IMR-90 (cell line): ENCODE measurements around the gene SUV39H2. TPM values are rescaled to one million over a fixed set of nuclear protein-coding genes. Genes with fewer than 3 reads are reported as not detected.

Experiments
- ATAC-seq: fragments of 200-7000 bp; cut with Tn5 transposase; 2 replicates; pipeline ENCODE4 v1.9.1; 2020; ENCODE audit warnings: low read depth, mild to moderate bottlenecking, moderate library complexity
- BruUV-seq: library from RNA; stranded (reverse); fragments of 400-500 nt; replicated peaks from 2 replicates; lab custom pipeline; 2021; lab: Mats Ljungman, UMichigan
- CTCF ChIA-PET: fragments of 300-600 bp; formaldehyde crosslinking; extraction: SDS; loops from one replicate; lab custom pipeline; 2021; ENCODE audit warnings: antibody characterized with exemption; lab: Yijun Ruan, JAX
- POLR2A ChIA-PET: fragments of 300-600 bp; sonication (Branson Sonifier 250); formaldehyde crosslinking; loops from one replicate; lab custom pipeline; 2022; ENCODE audit warnings: antibody characterized with exemption; ENCODE audit not compliant: unreplicated experiment; lab: Charles Lee
- DNase-seq: peaks from one replicate; pipeline ENCODE4 v3.0.0; 2013
- H2AFZ ChIP-seq: replicated peaks from 2 replicates; pipeline ENCODE3; 2013; ENCODE audit warnings: low read length, mild to moderate bottlenecking; ENCODE audit not compliant: poor library complexity
- H2AK5ac ChIP-seq: 2 replicates; pipeline ENCODE4 v1.6.1; 2013; ENCODE audit warnings: low read depth, low read length, inconsistent platforms
- H2AK9ac ChIP-seq: replicated peaks from 2 replicates; pipeline ENCODE3; 2013; ENCODE audit warnings: mild to moderate bottlenecking, low read depth, low read length, moderate library complexity; ENCODE audit not compliant: poor library complexity
- H2BK120ac ChIP-seq: 2 replicates; pipeline ENCODE4 v1.6.1; 2013; ENCODE audit warnings: low read depth, low read length, inconsistent platforms
- H2BK15ac ChIP-seq: 3 replicates; pipeline ENCODE4 v1.6.1; 2013; ENCODE audit warnings: low read depth, low read length, inconsistent platforms
- H2BK20ac ChIP-seq: 2 replicates; pipeline ENCODE4 v1.6.1; 2013; ENCODE audit warnings: low read depth, mild to moderate bottlenecking, inconsistent platforms, low read length, moderate library complexity
- H2BK5ac ChIP-seq: 2 replicates; pipeline ENCODE4 v1.6.1; 2013; ENCODE audit warnings: mild to moderate bottlenecking, low read depth, low read length, inconsistent platforms; ENCODE audit not compliant: poor library complexity, severe bottlenecking
- H3K14ac ChIP-seq: replicated peaks from 2 replicates; pipeline ENCODE4 v1.6.1; 2013; ENCODE audit warnings: low read depth, low read length, inconsistent platforms
- H3K18ac ChIP-seq: 2 replicates; pipeline ENCODE4 v1.6.1; 2013; ENCODE audit warnings: low read depth, low read length, control low read depth
- H3K23ac ChIP-seq: 2 replicates; pipeline ENCODE4 v1.6.1; 2013; ENCODE audit warnings: low read depth, low read length, inconsistent platforms
- H3K27ac ChIP-seq: 2 replicates; pipeline ENCODE4 v1.5.1; 2013; ENCODE audit warnings: mild to moderate bottlenecking, control low read depth, low read length; ENCODE audit not compliant: insufficient read depth
- H3K27me3 ChIP-seq: 2 replicates; pipeline ENCODE4 v1.6.1; 2013; ENCODE audit warnings: low read length; ENCODE audit not compliant: control insufficient read depth, insufficient read depth
- H3K36me3 ChIP-seq: 2 replicates; pipeline ENCODE4 v1.6.1; 2013; ENCODE audit warnings: low read length, mixed read lengths; ENCODE audit not compliant: control insufficient read depth, insufficient read depth
- H3K4ac ChIP-seq: 2 replicates; pipeline ENCODE4 v1.6.1; 2013; ENCODE audit warnings: low read depth, low read length, inconsistent platforms
- H3K4me1 ChIP-seq: 2 replicates; pipeline ENCODE4 v1.6.1; 2013; ENCODE audit warnings: low read length, mixed read lengths; ENCODE audit not compliant: control insufficient read depth, insufficient read depth
- H3K4me2 ChIP-seq: 2 replicates; pipeline ENCODE4 v1.6.1; 2013; ENCODE audit warnings: low read depth, mild to moderate bottlenecking, control low read depth, low read length, moderate library complexity
- H3K4me3 ChIP-seq: 2 replicates; pipeline ENCODE4 v1.5.1; 2013; ENCODE audit warnings: low read depth, mild to moderate bottlenecking, control low read depth, low read length, moderate library complexity; ENCODE audit not compliant: insufficient read depth
- H3K56ac ChIP-seq: 2 replicates; pipeline ENCODE4 v1.6.1; 2013; ENCODE audit warnings: low read length, inconsistent platforms; ENCODE audit not compliant: insufficient read depth; ENCODE audit errors: extremely low read depth
- H3K79me1 ChIP-seq, 2 experiments: 2 replicates each; pipeline ENCODE4 v1.6.1; 2013; ENCODE audit warnings: low read length in 2 of 2, inconsistent platforms in 1 of 2, low read depth in 1 of 2
- H3K9ac ChIP-seq: 2 replicates; pipeline ENCODE4 v1.6.1; 2013; ENCODE audit warnings: low read depth, low read length, control low read depth
- H3K9me1 ChIP-seq: 2 replicates; pipeline ENCODE4 v1.6.1; 2013; ENCODE audit warnings: low read length, inconsistent platforms; ENCODE audit not compliant: insufficient read depth
- H3K9me3 ChIP-seq: 2 replicates; pipeline ENCODE4 v1.6.1; 2013; ENCODE audit warnings: low read length; ENCODE audit not compliant: control insufficient read depth, insufficient read depth
- H4K20me1 ChIP-seq: 2 replicates; pipeline ENCODE4 v1.6.1; 2013; ENCODE audit warnings: low read length, inconsistent platforms; ENCODE audit not compliant: insufficient read depth
- H4K5ac ChIP-seq: 2 replicates; pipeline ENCODE4 v1.6.1; 2013; ENCODE audit warnings: mild to moderate bottlenecking, low read depth, low read length, control low read depth
- H4K8ac ChIP-seq, 2 experiments: 2 replicates each; pipeline ENCODE4 v1.6.1; 2013; ENCODE audit warnings: low read depth in 2 of 2, low read length in 2 of 2, control low read depth in 1 of 2, inconsistent platforms in 1 of 2
- H4K91ac ChIP-seq: 2 replicates; pipeline ENCODE4 v1.6.1; 2013; ENCODE audit warnings: low read depth, low read length, inconsistent platforms; ENCODE audit not compliant: insufficient read depth
- BHLHE40 ChIP-seq: fragments of 150-350 bp; IDR thresholded peaks from 2 replicates; pipeline ENCODE4 v1.6.1; 2016; ENCODE audit warnings: mild to moderate bottlenecking, low read depth, low read length
- CEBPB ChIP-seq: IDR thresholded peaks from 2 replicates; pipeline ENCODE4 v1.6.1; 2012; ENCODE audit warnings: low read depth, low read length, improper control_type of control experiment
- CHD1 ChIP-seq: IDR thresholded peaks from 2 replicates; pipeline ENCODE4 v1.6.1; 2012; ENCODE audit warnings: low read depth, low read length, improper control_type of control experiment
- CTCF ChIP-seq: conservative IDR thresholded peaks from 2 replicates; pipeline ENCODE4 v1.5.1; 2012; ENCODE audit warnings: mild to moderate bottlenecking, low read depth, low read length, improper control_type of control experiment
- FOS ChIP-seq: fragments of 150-350 bp; IDR thresholded peaks from 2 replicates; pipeline ENCODE4 v1.6.1; 2016; ENCODE audit warnings: low read depth, low read length
- MAFK ChIP-seq: IDR thresholded peaks from 2 replicates; pipeline ENCODE4 v1.6.1; 2012; ENCODE audit warnings: low read depth, low read length, improper control_type of control experiment
- MAZ ChIP-seq: IDR thresholded peaks from 2 replicates; pipeline ENCODE4 v1.6.1; 2012; ENCODE audit warnings: low read depth, mild to moderate bottlenecking, low read length, improper control_type of control experiment, moderate library complexity, borderline replicate concordance
- NFE2L2 ChIP-seq: fragments of 150-350 bp; IDR thresholded peaks from 2 replicates; pipeline ENCODE4 v1.6.1; 2016; ENCODE audit warnings: low read depth, mild to moderate bottlenecking, low read length
- POLR2A ChIP-seq: IDR thresholded peaks from 2 replicates; pipeline ENCODE4 v1.6.1; 2012; ENCODE audit warnings: mild to moderate bottlenecking, low read depth, low read length
- RAD21 ChIP-seq: IDR thresholded peaks from 2 replicates; pipeline ENCODE4 v1.6.1; 2012; ENCODE audit warnings: low read length, improper control_type of control experiment
- RCOR1 ChIP-seq: IDR thresholded peaks from 2 replicates; pipeline ENCODE4 v1.6.1; 2012; ENCODE audit warnings: mild to moderate bottlenecking, low read length, improper control_type of control experiment; ENCODE audit not compliant: insufficient replicate concordance
- RFX5 ChIP-seq: IDR thresholded peaks from 2 replicates; pipeline ENCODE4 v1.8.0; 2012; ENCODE audit warnings: low read depth, mild to moderate bottlenecking, low read length, moderate library complexity
- SMC3 ChIP-seq: fragments of 150-350 bp; IDR thresholded peaks from 2 replicates; pipeline ENCODE4 v1.6.1; 2016; ENCODE audit warnings: low read depth, mild to moderate bottlenecking, antibody characterized with exemption, low read length, moderate library complexity
- WGBS, 2 experiments: methylation state at CpG; one replicate each; pipeline versions ENCODE4 v1.1.5 to v1.1.7; 2013; ENCODE audit warnings: missing lambda C conversion rate in 2 of 2; ENCODE audit not compliant: insufficient read length in 1 of 2; ENCODE audit errors: extremely low coverage in 2 of 2; 5-methylcytosine and 5-hydroxymethylcytosine counted together
- dilution Hi-C: fragments of 300-500 bp; cut with HindIII; formaldehyde crosslinking; loops from one replicate; pipeline ENCODE4 v1.14.3; 2018; ENCODE audit warnings: low sequenced_read_pairs; ENCODE audit not compliant: unreplicated experiment
- in situ Hi-C: fragments of 300-500 bp; cut with MboI; formaldehyde crosslinking; loops from 3 replicates; pipeline ENCODE4 v1.14.3; 2019; ENCODE audit warnings: low sequenced_read_pairs, inconsistent platforms, mixed read lengths
- intact Hi-C: fragments of 100-400 bp; cut with micrococcal nuclease; formaldehyde crosslinking; loops from 2 replicates; pipeline ENCODE4 v1.10.0; 2022
- polyA plus RNA-seq, 3 experiments: library from polyadenylated mRNA; depleted of rRNA; stranded (reverse); fragments of >200 nt; gene quantifications; 2 replicates each; pipeline ENCODE4 v1.2.3, GENCODE V29; 2012; ENCODE audit warnings: low replicate concordance in 1 of 3
- total RNA-seq: library from RNA; depleted of rRNA; stranded (reverse); fragments of >200 nt; gene quantifications from 2 replicates; pipeline ENCODE4 v1.2.3, GENCODE V29; 2012
- TF ChIP-seq, protein P1 (sequence below): fragments of 150-350 bp; IDR thresholded peaks from 2 replicates; pipeline ENCODE4 v1.6.1; 2016; ENCODE audit warnings: low read depth, mild to moderate bottlenecking, low read length, moderate library complexity, borderline replicate concordance

SUV39H2 gene
- total and polyA plus RNA-seq, 2 of the 4 experiments (the other 2 are of a cell fraction), result 5.3 to 14.5 TPM

DNA sequence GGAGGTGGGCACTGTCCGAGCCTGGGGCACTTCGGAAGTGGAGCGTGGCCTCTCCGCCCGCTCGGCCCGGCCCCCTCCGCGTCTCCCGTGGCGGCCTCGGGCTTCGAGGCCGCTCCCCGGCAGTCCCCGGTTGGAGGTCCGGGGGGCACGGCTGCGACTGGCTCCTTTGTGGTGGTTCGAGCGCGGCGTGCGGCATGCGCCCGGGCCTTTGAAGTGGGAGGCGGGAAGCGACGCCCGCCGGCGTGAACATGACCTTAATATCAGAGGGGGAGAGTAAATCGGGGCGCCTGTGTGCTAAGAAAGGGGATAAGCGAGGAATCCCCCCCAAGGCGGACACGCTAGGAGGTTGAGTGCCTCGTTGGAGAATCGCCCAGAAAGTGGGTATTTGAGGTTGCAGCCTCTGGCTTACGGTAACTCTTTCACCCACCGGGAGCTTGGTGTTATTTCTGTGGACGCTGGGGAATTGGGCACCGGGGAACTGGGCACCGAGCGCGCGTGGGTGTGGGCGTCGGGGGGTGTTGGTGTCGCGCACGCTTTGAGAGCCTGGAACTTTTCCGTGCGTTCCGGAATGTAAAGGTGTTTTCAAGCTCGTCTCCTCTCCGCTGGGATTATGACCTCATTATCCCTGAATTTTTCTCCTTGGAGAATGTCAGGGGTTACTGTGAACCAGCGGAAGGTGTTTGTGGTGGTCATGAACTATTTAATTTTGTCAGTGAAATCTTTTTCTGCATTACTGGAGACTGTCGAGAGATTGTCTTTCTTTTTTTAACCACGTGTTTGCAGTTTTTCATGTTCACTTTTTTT lies 660 bp downstream of the SUV39H2 start (continued):
- TF ChIP-seq CHD1 (no peak), MAFK (no peak), BHLHE40 (no peak)

GRCh38 chr10:14879928-14880193 lies 1.2 kb downstream of the SUV39H2 start:
- BruUV-seq, result TSS peak; percentile 55
- H2AFZ ChIP-seq, result peak overlapping the region; percentile 67
- intact Hi-C loops, result loop anchor here (10.0 kb wide), 1 partner anchor 225 kb away; no protein-coding TSS in a partner anchor
- TF ChIP-seq, protein P1, sequence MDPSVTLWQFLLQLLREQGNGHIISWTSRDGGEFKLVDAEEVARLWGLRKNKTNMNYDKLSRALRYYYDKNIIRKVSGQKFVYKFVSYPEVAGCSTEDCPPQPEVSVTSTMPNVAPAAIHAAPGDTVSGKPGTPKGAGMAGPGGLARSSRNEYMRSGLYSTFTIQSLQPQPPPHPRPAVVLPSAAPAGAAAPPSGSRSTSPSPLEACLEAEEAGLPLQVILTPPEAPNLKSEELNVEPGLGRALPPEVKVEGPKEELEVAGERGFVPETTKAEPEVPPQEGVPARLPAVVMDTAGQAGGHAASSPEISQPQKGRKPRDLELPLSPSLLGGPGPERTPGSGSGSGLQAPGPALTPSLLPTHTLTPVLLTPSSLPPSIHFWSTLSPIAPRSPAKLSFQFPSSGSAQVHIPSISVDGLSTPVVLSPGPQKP, result no peak
- TF ChIP-seq CEBPB (no peak), NFE2L2 (no peak), SMC3 (no peak), POLR2A (no peak), RCOR1 (no peak), CHD1 (no peak), MAZ (no peak), RAD21 (no peak), RFX5 (no peak), CTCF (no peak), MAFK (no peak), FOS (no peak)

More at GRCh38 chr10:14879928-14880193, 1.2 kb downstream of the SUV39H2 start:
- Histone ChIP-seq H4K5ac (0 out of 2 replicates have a peak overlapping the region, but pooled peaks have one; percentile 27), H4K20me1 (peaks cover 9% of the 10 kb centered on the region; the same call in 1 of the 2 replicates), H2BK15ac (no peak overlapping the region), H3K18ac (no peak overlapping the region), H2BK5ac (no peak overlapping the region), H2AK5ac (no peak overlapping the region; the same call in 1 of the 2 replicates), H3K4me3 (peak overlapping the region; percentile 91; the same call in 1 of the 2 replicates), H3K27ac (no peak overlapping the region), H2BK120ac (no peak overlapping the region), H3K27me3 (no peaks in the 10 kb centered on the region), H3K14ac (no peak overlapping the region; the same call in 1 of the 2 replicates), H4K91ac (no peak overlapping the region), H3K79me1 (peaks cover 39 to 56% of the 10 kb centered on the region in 2 experiments), H3K4me1 (peaks cover 11% of the 10 kb centered on the region), H3K9me1 (peaks cover 12% of the 10 kb centered on the region), H4K8ac (0 out of 4 replicates have a peak overlapping the region, but pooled peaks of 1 of the 2 experiments have one; percentile 26), H3K4me2 (peak overlapping the region; percentile 95), H3K9ac (peak overlapping the region; percentile 57), H3K23ac (peak overlapping the region; percentile 85), H2AK9ac (no peak overlapping the region), H3K9me3 (no peaks in the 10 kb centered on the region), H2BK20ac (no peak overlapping the region), H3K56ac (peak overlapping the region; percentile 17; the same call in 1 of the 2 replicates), H3K4ac (no peak overlapping the region), H3K36me3 (no peaks in the 10 kb centered on the region)
- ATAC-seq (no peak), DNase-seq (no peak)
- WGBS, 2 experiments, result no CpG with 5 or more reads among the region's 5 CpGs
- in situ Hi-C loops (no loop called here), dilution Hi-C loops (no loop called here)
- ChIA-PET CTCF (no interaction called here), POLR2A (interaction anchor here (0.6 kb wide), 1 partner anchor 13 kb away, joined by 3 read pairs; no protein-coding TSS in a partner anchor)
